HG03103 (cell line): ENCODE measurements around the gene PLEKHA7.
"Not testable (repeated sequence)": the region's sequence is repeated elsewhere in the genome, so short reads cannot be mapped to it uniquely, and the experiment has no call there.

ENCODE experiments used
- ATAC-seq: cut with Tn5 transposase; IDR thresholded peaks from one replicate; pipeline ENCODE4 v1.9.1; 2021; ENCODE audit warnings: low read depth; ENCODE audit not compliant: unreplicated experiment

PLEKHA7 gene

GRCh38 chr11:16918543-16919182 lies 95.6 kb downstream of the PLEKHA7 start:
- not testable (repeated sequence) for ATAC-seq

- no peak for ATAC-seq
These were observed 96.3 kb downstream of the PLEKHA7 start for GRCh38 chr11:16917941-16918340.

GRCh38 chr11:16912692-16913111 lies 101.5 kb downstream of the PLEKHA7 start:
- no peak for ATAC-seq

GRCh38 chr11:16911658-16912057 lies 102.6 kb downstream of the PLEKHA7 start:
- no peak for ATAC-seq

- no peak for ATAC-seq
These were observed 103.0 kb downstream of the PLEKHA7 start for GRCh38 chr11:16911186-16911585.

GRCh38 chr11:16909359-16910035 lies 104.7 kb downstream of the PLEKHA7 start:
- ATAC-seq, result peak; percentile 75

GRCh38 chr11:16905375-16905774 lies 108.8 kb downstream of the PLEKHA7 start:
- ATAC-seq, result no peak

GRCh38 chr11:16904761-16905160 lies 109.5 kb downstream of the PLEKHA7 start:
- ATAC-seq, result not testable (repeated sequence)

- ATAC-seq, result peak; percentile 75
These were observed 111.3 kb downstream of the PLEKHA7 start for GRCh38 chr11:16902781-16903378.

GRCh38 chr11:16902182-16902581 lies 112.0 kb downstream of the PLEKHA7 start:
- peak; percentile 80 for ATAC-seq

- no peak for ATAC-seq
These were observed 113.7 kb downstream of the PLEKHA7 start for GRCh38 chr11:16900491-16900890.

- ATAC-seq, result no peak
These were observed 114.4 kb downstream of the PLEKHA7 start for GRCh38 chr11:16899708-16900303.

GRCh38 chr11:16898274-16898985 lies 115.8 kb downstream of the PLEKHA7 start:
- no peak for ATAC-seq

- ATAC-seq, result no peak
These were observed 116.6 kb downstream of the PLEKHA7 start for GRCh38 chr11:16897470-16898061.

- ATAC-seq, result no peak
These were observed 117.3 kb downstream of the PLEKHA7 start for GRCh38 chr11:16896729-16897469.

- no peak for ATAC-seq
These were observed 118.9 kb downstream of the PLEKHA7 start for GRCh38 chr11:16895306-16895705.

- no peak for ATAC-seq
These were observed 120.7 kb downstream of the PLEKHA7 start for GRCh38 chr11:16893456-16894066.

- ATAC-seq, result no peak
These were observed 122.2 kb downstream of the PLEKHA7 start for GRCh38 chr11:16891964-16892363.

GRCh38 chr11:16891165-16891564 lies 123.0 kb downstream of the PLEKHA7 start:
- no peak for ATAC-seq
